Lower leg skin (tissue), 3 donors: ENCODE measurements around the gene MMP11.

ENCODE experiments used
- CTCF ChIP-seq, 3 donors: fragments of 450-650 bp; IDR thresholded peaks; one replicate each; pipeline ENCODE4 v1.5.1; 2016; ENCODE audit warnings: antibody characterized with exemption in 3 of 3, mild to moderate bottlenecking in 3 of 3, moderate library complexity in 2 of 3
- POLR2A ChIP-seq, 2 donors: fragments of 450-650 bp; IDR thresholded peaks; one replicate each; pipeline ENCODE4 v1.6.1; 2016 to 2017; ENCODE audit warnings: antibody characterized with exemption in 2 of 2, mild to moderate bottlenecking in 1 of 2, moderate library complexity in 1 of 2

- no peak for TF ChIP-seq CTCF (IDR thresholded peaks at IDR 0.05)
- TF ChIP-seq POLR2A (IDR thresholded peaks at IDR 0.05) = no peak
Measured at GRCh38 chr22:23767303-23767672, 5.4 kb upstream of the MMP11 start.
